SK-N-SH treated with all-trans-retinoic acid at 6 μM for 48 hours (cell line): ENCODE results near the gene FAM234A.

Experiments used
- CREB5 ChIP-seq: fragments of 250-450 bp; sonication (Bioruptor Pico); IDR thresholded peaks from 2 replicates; pipeline ENCODE4 v1.5.1; 2020; ENCODE audit warnings: low read depth, mild to moderate bottlenecking, moderate library complexity
- CSRNP3 ChIP-seq: fragments of 250-450 bp; sonication (Bioruptor Pico); IDR thresholded peaks from 2 replicates; pipeline ENCODE4 v1.5.1; 2021; ENCODE audit warnings: mild to moderate bottlenecking, moderate library complexity
- ISL1 ChIP-seq: fragments of 250-450 bp; sonication (Bioruptor Pico); IDR thresholded peaks from 2 replicates; pipeline ENCODE4 v2.1.2; 2022; ENCODE audit warnings: mild to moderate bottlenecking, moderate library complexity
- ZNF70 ChIP-seq: fragments of 450-650 bp; formaldehyde crosslinking; IDR thresholded peaks from 2 replicates; pipeline ENCODE4 v1.5.0; 2020; ENCODE audit warnings: mild to moderate bottlenecking, moderate library complexity
- ZNF8 ChIP-seq: fragments of 450-650 bp; formaldehyde crosslinking; IDR thresholded peaks from 2 replicates; pipeline ENCODE4 v1.5.0; 2020; ENCODE audit warnings: mild to moderate bottlenecking, moderate library complexity

The FAM234A gene

GRCh38 chr16:314795-315299 lies 80.2 kb downstream of the FAM234A start (continued):
- TF ChIP-seq ZNF70 (no peak), CREB5 (CRISPR knock-in tag) (no peak), ZNF8 (CRISPR knock-in tag) (no peak), CSRNP3 (no peak), ISL1 (CRISPR knock-in tag) (no peak)
- TF ChIP-seq, all 23 proteins: peak for 0
